HG02610 (cell line): ENCODE measurements around the gene SAMD3.
"Not testable (repeated sequence)": the region's sequence is repeated elsewhere in the genome, so short reads cannot be mapped to it uniquely, and the experiment has no call there.

Source experiments
- ATAC-seq: cut with Tn5 transposase; IDR thresholded peaks from one replicate; pipeline ENCODE4 v1.9.1; 2021; ENCODE audit warnings: mild to moderate bottlenecking, moderate library complexity; ENCODE audit not compliant: unreplicated experiment

Gene SAMD3

GRCh38 chr6:130212215-130212874 is 10.4 kb downstream of the SAMD3 start:
- no peak for ATAC-seq

DNA sequence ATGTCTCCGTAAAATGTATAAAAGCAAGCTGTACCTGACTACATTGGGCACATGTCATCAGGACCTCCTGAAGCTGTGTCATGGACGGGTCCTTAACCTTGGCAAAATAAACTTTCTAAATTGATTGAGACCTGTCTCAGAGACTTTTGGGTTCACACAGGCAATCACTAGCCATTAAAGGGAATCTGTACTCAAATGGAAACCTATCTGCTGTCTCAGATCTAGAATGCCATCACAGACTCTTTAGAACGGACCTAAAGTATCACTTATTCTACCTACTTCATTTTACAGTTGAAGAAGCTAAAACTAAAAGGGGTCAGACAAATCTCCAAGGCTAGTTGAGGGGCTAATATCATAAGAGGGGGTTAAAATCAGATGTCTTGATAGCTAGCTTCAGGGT is 11.1 kb downstream of the SAMD3 start:
- no peak for ATAC-seq

- no peak for ATAC-seq
These were observed 14.6 kb downstream of the SAMD3 start for GRCh38 chr6:130207979-130208649.

- ATAC-seq: no peak
These were observed 16.3 kb downstream of the SAMD3 start for GRCh38 chr6:130206479-130206878.

- ATAC-seq: no peak
These were observed 18.4 kb downstream of the SAMD3 start for GRCh38 chr6:130204322-130204721.

DNA sequence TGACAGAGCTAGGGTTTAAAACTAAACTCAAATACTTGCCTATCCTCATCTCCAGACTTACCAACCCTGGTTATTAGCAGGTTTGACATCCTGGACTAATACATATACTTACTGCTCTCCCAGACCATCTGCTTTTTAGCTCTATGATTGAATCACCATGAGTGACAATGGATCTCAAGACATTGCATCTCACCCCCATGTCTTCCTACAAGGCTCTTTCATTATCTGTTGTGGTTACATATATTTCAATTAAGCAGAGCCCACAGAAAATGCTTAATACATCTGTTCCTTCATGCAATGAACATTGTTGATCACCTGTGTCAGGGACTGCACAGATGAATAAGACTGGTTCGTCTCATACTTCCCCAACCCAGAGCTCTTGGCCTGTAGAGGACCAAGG is 19.4 kb downstream of the SAMD3 start:
- ATAC-seq: no peak

GRCh38 chr6:130202782-130203181 is 20.0 kb downstream of the SAMD3 start:
- ATAC-seq: peak; percentile 80

GRCh38 chr6:130200020-130200419 is 22.7 kb downstream of the SAMD3 start:
- no peak for ATAC-seq

GRCh38 chr6:130198483-130199035 is 24.2 kb downstream of the SAMD3 start:
- ATAC-seq: no peak

GRCh38 chr6:130197816-130198482 is 24.8 kb downstream of the SAMD3 start:
- ATAC-seq: not testable (repeated sequence)

DNA sequence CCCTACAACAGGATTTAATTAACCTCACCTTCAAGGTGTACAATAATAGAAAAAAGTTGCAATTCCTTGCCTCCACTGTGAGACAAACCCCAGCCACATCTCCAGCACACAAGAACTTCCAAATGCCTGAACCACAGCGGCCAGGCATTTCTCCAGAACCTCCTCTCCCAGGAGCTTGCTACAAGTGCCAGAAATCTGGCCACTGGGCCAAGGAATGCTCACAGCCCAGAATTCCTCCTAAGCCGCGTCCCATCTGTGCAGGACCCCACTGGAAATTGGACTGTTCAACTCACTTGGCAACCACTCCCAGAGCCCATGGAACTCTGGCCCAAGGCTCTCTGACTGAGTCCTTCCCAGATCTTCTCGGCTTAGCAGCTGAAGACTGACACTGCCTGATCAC is 28.3 kb downstream of the SAMD3 start:
- not testable (repeated sequence) for ATAC-seq

DNA sequence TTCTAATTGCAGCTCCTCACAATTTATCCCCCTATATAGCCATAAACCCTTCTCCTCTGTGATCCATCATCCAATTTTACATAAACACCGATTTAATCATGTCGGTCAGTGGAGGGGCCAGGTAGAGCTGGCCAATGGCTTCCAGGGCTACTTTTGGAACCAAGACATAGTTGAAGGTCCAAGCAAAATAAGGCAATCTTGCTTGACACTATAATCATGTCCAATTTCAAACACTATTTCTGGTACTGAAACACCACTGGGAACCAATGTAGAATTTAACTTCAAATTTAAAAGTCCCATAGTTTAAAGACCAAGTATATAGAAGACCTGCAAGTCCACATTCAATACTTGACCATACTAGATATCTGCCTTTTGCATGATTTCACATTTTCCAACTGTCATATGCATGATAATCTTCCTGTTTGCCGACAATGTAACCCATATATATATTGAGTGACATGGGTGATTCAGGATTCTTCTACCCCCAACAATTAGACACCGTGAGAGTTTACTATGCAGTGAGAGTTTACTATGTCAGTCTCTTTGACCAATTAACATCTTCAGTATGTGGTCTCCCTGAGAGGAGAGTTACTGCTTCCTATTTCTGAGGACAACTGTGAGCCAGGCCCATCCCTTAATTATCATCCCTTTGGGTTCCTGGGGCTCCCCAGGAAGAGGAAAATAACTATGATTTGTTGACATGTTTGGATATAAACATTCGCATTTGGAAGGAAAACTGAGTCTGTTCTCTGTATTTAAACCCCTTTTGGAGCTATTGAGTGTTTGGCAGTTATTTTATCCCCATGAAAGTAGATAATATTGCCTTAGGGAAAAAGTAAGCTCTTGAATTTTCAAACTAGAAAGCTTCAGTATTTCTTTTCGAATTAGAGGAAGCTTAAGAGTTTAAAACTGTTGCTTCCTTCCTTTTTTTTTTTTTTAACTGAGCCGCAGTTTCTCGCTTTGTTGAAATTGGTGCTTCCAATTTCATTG is 31.8 kb downstream of the SAMD3 start:
- ATAC-seq: no peak

GRCh38 chr6:130189531-130190397 is 33.0 kb downstream of the SAMD3 start:
- no peak for ATAC-seq

DNA sequence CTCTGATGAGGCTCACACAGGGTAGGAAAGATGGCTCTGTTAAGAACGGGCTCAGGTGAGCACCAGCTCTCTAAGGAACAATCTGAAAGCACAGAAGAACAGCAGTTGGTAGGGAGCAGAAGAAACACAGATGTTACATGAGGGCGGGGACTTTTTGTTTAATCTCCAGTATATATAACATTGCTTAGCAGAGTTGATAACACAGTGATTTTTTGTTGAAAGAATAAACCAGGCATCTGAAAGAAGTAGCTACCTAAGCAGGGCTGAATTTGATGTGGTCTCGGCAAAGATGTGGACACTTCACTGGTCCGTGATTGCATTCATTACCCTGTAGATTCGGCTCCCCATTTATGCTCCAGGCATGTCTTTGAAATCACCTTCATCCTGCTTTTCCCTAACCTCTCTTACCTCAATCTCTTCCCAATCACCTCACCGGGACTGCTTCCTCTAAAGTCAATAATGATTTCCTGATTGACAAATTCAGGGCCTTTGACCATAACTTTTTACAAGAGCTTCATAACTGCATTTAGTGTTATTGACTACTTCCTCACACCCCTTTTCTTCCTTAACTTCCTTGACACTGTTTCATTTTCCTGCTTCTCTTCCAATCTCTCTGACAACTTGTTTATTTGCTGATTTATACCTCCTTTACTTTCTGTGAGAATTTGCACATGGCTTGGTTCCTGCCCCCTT is 34.4 kb downstream of the SAMD3 start:
- no peak for ATAC-seq

DNA sequence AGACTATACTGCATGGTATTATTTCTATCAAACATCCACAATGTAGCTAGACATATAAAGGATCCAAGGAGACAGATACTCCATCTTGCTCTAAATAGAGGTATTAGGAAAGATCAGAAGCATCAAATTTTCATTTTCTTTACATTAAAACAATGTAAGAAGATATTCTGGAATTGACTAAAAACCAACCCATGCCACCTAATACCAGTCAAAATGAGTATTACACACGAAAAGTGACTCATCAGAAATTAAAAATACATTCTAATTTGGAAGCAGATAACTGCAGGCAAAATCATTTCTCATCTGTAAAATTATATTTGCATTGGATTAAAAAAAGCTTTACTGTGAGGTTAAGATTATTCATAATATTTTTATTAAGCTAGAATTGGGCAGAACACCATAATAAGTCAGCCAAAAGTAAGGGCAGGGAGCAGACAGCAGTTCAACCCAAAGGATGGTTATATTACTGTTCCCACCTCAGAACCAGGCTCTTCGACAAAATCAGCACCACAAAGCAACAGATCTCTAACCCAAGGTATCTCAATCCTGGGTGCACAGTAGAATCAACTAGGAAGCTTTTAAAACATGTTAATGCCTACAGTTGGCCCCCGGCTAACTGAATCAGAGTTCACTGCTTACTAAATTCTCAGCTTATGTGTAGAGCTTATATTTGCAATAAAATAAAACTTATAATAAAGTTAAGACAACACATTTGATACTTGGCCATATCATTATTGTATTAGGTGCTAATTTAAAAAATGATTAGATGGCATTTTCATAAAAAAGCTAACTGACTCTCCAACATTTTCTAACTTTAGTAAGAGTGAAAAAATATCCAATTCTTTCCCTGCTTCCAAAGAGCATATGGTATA is 35.2 kb downstream of the SAMD3 start:
- ATAC-seq: no peak

GRCh38 chr6:130185658-130186057 is 37.1 kb downstream of the SAMD3 start:
- no peak for ATAC-seq

DNA sequence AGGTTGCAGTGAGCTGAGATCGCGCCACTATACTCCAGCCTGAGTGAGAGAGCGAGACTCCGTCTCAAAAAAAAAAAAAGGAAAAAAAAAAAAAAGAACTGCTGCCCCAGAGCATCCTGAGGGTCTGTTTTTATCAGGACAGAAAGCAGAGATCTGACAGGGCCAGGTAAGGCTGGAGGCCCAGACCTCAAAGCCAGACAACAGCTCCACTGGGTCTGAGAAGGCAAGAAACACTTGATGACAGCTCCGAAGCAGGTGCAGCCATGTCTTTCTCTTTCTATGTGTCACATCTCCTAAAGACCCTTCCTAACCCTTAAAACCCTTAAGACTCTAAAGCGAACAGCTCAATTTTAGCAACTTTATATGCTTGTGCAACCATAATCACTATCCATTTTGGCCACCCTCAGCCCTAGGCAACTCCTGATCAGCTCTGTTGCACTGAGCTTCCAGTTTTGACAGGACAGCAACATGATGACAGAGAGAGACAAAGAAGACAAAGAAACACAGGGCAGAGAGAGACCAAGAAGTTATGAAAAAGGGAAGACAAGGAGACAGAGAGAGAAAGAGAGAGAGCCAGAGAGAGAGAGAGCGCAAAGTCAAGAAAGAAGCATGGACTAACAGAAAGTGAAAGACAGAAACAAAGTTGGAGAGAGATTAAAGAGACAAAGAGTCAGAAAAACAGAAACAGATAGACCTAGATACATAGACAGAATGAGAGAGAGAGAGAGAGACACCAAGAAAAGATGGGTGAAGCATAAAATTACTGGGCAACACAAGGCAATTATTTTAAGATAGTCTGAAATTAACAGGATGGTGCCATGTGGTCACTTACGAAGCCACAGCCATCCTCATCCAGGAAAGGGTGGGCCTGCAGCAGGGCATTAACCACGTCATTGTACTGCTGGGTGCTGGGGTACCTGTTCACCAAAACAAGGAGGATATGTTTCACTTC is 39.2 kb downstream of the SAMD3 start:
- ATAC-seq: no peak
